Right ventricle myocardium inferior (tissue), 1 donor: ENCODE measurements around the gene ATP1A4. TPM values are rescaled to one million over a fixed set of nuclear protein-coding genes. Genes with fewer than 3 reads are reported as not detected.

Source experiments
- ATAC-seq: fragments of 200-7000 bp; cut with Tn5 transposase; one replicate; pipeline ENCODE4 v1.9.1; 2020; ENCODE audit warnings: mild to moderate bottlenecking, moderate library complexity
- DNase-seq: peaks from one replicate; pipeline ENCODE4 v3.0.0; 2021; ENCODE audit errors: missing footprints
- intact Hi-C: fragments of 100-400 bp; cut with DNase I; formaldehyde crosslinking; loops from one replicate; pipeline ENCODE4 v1.11.0; 2022
- total RNA-seq: library from RNA; stranded (reverse); fragmentation: NEBNext Ultra II Directional; extraction: Animal tissue kit (Norgen Biotek cat#: 25700); gene quantifications from one replicate; pipeline ENCODE4 v1.2.1, GENCODE V29; 2021
- donor health status: DM: no; HTN: yes; CAD: no; lungs with severe emphysema.

The ATP1A4 gene
- total RNA-seq, 1 donor from 2014 or later, result not detected

DNA sequence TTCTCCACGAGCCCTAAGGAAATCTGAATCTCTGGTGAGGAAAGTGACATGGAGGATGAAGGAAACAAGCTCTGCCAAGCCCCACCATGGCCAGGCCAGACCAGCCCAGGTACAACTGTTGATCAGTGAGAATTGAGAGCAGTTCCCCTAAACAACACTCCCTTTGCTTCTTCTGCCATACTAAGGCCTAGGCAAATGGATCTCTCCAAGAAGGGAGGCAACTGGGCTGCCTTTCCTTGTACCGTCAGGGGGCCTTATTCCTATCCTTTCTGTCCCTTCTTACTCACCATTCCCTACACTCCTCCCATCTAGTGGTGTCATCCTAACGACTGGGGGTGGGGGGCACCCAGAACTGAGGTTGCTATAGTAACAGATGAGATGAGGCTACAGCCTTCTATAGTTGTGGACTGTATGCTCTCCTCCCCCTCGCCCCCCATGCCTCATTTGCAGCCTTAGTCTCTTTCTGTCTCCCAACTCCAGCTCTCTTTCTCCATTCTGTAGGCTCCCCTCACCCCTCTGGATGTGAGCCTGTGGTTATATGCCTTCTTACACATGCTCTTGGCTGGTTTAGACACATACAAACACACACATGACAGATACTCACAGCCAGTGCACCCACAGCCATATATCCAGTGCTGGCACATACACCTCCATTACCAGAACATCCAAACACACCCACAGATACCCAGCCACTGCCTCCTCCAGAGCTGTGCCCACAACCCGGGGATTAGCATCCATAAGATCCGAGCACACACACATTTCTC, 57.3 kb downstream of the ATP1A4 start:
- DNase-seq (no peak), ATAC-seq (no peak)
- intact Hi-C loops, result loop anchor here (5.0 kb wide), 2 partner anchors 34 to 91 kb away; partner anchors contain the start of gene ATP1A2

DNA sequence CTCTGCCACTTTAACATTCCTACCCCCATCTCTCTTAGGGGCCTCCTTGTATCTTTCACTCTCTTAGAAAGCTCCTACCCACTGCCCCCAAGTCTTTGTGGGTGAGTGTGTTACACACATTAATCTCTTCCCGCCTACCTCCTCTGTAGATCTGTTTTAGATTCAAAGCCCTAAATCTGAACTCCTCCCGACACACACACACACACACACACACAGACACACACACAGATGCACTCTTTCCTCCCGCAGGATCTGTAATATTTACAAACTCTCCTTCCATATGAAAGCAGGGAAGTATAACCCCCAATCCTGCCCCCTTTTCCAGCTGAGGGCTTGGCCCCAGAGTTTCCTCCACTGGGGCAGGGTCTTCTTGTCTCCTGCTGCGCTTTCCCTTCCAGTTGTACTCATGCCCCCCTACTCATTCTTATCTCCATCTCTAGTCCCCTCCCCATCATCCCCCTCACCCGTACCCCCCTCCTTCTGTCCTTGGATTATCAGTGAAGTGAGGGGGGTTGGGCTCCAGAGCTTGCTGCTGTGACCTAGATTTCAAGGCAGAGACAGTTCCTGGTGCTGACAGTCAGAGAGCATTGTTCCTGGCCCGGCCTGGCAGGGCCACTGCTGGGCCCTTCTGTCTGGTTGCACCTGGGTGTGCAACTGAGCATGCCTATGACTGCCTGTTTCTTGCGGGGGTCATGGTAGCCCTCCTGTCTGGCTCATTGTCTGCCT, 58.1 kb downstream of the ATP1A4 start:
- intact Hi-C loops, result loop anchor here (5.0 kb wide), 2 partner anchors 33 to 92 kb away; partner anchors contain the start of gene ATP1A2
- no peak for DNase-seq
- peak; percentile 75 for ATAC-seq

DNA sequence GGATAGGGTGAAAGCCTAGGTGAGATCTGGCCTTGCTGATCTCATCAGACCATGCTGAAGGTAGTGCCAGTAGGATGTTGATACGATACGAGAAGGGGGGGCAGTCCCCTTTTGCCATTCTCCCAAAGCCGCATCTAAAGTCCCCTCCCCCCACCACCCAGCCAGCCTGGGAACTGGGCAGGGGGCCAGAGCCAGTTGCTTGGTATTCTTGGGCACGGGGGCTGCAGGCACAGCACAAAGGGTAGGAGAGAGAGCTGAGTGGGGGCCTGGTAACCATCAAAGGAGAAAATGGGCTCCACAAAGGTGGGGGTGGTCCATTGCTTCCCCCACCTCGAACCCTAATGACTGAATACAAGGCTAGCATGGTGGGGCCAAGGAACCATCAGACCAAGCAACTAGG, 59.2 kb downstream of the ATP1A4 start:
- intact Hi-C loops, result no loop called here
- DNase-seq, result no peak
- no peak for ATAC-seq

DNA sequence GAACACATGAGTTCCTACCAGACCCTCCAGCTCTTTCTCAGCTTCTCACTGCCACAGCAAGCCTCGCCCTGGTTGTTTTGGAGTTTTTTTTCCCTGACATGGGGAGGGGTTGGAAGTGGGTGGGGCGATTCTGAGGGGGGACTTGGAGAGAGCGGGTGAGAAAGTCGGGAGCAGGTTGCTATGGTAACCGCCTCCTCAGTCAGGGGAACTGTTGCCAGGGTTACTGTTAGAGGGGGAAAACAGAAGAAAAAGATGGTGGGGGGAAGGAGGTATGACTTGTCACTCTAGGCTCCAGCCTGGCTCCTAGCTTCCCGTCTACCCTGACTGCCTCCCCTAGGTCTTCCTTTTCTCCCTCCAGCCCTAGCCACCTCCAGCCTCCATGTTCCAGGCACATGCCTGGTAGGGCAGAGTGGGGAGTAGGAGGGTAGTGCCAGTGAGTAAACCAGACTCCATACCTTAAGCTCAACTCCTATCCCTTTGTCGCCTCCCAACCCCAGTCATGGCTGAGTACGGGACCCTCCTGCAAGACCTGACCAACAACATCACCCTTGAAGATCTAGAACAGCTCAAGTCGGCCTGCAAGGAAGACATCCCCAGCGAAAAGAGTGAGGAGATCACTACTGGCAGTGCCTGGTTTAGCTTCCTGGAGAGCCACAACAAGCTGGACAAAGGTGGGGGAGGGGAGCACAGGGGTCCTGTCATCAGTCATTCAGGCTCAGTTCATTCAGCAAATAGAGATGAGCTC, 59.8 kb downstream of the ATP1A4 start:
- intact Hi-C loops, result no loop called here
- DNase-seq, result no peak
- ATAC-seq, result no peak

DNA sequence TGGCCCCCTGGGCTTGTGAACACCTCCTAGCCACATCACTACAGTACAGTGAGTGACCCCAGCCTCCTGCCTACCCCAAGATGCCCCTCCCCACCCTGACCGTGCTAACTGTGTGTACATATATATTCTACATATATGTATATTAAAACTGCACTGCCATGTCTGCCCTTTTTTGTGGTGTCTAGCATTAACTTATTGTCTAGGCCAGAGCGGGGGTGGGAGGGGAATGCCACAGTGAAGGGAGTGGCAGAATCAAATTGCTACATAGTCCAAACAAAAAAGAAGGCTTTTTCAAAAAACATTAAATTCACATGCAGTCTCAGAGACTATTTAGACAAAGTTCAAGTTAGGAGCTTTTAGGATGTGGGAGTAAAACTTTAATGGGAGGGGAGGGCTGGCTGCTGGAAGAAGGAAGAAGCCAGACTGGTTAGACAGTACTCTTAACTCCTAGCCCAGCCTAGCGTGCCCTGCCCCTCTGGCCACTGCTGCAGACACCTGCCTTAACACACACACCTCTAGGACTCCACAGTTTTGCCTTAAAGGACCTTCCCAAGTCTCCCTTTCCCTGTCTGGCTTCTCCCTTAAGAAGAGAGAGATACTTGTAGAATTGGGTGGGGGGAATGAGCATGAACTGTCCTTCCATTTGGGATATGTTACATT, 63.2 kb downstream of the ATP1A4 start:
- DNase-seq, result no peak
- intact Hi-C loops, result no loop called here
- ATAC-seq, result no peak

DNA sequence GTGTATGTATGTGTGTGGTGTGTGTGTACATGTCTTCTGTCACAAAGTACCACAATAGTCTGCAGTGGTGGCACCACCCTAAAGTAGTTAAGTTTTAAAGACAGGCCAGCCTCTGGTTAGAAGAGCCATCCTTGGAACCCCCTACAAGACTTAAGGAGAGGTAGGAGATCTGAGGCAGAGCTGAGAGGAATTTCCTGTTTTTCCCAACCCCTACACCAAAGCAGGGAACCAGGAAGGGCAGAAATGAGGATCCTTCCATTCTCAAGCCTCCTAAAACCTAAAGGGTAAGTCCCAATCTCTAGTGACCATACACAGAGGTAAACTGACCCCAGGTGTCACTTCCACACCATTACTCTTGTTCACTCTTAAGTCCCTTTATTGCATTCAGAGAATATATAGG, 64.9 kb downstream of the ATP1A4 start:
- no peak for ATAC-seq
- intact Hi-C loops, result no loop called here
- no peak for DNase-seq

DNA sequence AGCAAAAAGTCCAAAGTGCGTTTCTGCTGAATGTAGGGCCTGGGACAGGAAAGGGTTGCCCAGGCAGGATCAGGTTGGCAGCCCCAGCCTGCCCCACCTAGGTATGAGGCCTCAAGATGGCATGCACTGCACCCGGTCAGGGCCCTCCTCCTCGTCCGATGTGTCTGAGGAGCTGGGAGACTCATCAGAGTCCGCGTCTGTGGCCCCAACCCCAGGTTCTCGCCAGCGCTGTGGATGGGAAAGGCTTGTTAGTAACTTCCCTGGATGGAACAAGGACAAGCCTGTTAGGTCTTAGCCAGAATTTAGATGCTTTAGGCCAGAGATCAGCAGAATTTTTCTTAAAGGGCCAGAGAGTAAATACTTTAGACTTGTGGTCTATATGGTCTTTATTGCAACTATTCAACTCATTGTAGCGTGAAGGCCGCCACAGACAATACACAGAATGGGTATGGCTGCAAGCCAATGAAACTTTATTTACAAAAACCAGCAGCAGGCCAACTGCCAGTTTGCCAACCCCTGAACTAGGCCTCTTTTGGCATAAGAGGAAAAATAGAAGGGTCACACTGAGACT, 66.2 kb downstream of the ATP1A4 start:
- no peak for ATAC-seq
- intact Hi-C loops, result loop anchor here (2.0 kb wide), 1 partner anchor 117 kb away; no protein-coding TSS in a partner anchor
- no peak for DNase-seq

DNA sequence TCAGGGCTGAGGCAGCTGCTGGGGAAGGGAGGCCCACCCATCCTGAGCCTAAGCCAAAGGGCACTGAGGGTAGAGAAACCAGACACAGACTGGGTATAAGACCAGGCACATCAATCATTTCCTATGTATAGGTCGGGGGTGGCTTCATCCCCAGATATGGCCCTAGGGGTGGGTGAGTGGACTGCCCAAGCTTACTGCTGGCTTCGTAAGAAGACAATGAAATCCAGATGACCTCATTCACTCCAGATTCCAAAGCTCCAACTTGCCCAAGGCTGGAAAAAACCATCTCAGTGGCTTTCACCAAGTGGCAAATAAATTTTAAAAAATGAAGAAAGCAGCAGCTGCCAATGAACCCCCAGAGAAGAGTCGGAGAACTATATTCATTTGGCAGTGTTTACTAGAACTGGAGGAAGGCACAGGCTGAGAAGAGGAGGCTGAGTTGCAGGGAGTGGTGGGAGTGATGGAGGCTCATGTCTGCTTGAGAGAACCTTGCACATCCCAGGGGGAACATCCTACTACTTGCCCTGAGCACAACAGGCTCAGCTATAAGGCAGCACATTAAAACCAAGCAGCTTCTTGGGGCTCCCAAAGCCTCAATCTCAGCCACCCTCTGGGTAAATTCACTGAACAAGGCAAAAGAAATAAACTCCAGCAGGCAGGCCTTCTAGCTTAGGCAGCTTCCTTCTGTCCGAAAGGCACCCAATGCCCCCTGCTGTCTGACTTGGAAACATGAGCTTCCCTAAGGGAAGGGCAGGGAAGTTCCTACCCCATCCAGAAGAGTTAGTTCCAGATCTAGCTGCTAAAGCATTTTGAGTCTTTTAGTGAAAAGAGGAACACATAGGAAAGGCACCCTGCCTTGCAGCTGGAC, 67.9 kb downstream of the ATP1A4 start:
- intact Hi-C loops, result loop anchor here (1.0 to 2.0 kb wide), 2 partner anchors 26 to 118 kb away; no protein-coding TSS in a partner anchor
- DNase-seq (no peak), ATAC-seq (peak; percentile 84)

DNA sequence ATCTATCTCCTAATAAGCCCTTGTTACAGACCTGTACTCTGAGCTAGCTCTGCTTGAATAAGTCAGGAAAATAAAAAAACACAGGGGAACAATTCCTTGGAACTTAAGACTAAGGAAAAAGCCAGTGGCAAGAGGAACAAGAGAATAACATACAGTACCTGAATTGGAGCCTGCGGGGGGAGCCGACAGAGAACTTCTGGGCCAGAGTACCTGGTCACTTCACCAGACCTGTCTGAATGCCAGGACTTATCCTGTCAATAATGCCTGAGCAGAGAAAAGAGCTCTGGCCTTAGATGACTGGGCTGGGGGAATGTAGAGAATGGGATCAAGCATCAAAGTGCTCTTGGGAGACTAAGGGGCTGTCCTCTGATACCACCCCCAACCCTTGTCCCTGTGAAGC, 68.9 kb downstream of the ATP1A4 start:
- ATAC-seq (no peak), DNase-seq (no peak)
- intact Hi-C loops, result no loop called here

DNA sequence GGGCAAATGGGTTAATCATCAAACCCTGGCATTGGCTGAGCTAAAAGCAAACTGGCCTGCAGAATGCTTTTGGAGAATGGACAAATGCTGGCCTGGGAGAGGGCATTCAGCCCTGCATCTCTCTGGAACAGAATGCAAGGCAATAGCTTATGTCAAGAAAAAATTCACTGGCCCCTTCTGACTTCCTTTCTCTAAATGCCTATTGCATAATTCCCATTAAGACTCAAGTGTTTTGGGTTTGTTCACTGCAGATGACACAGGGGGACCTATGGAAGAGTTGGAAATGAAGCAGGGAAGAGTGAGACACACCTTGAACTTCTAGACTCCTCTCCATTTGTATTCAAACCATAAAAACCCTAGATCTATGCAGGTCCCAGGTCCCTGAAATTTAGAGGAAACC, 69.7 kb downstream of the ATP1A4 start:
- ATAC-seq, result no peak
- intact Hi-C loops, result no loop called here
- DNase-seq, result no peak

DNA sequence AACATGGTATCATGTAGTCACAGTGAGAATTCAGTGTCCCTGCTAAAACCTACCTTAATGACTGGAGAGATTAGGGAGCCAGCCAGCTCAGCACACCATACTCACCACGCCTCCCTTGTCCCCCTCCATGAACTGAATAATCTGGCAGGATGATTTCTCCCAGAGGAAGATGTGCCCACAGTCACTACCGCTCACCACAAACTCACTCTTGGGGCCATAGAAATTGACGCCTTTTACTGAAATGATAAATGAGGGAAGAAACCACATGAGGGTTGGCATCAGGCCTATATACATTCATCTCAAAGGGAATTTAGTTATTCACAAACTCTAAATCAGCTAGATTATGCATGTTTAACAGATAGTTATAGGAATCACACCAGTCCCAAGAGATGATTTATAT, 71.1 kb downstream of the ATP1A4 start:
- intact Hi-C loops, result no loop called here
- ATAC-seq, result no peak
- DNase-seq, result no peak

DNA sequence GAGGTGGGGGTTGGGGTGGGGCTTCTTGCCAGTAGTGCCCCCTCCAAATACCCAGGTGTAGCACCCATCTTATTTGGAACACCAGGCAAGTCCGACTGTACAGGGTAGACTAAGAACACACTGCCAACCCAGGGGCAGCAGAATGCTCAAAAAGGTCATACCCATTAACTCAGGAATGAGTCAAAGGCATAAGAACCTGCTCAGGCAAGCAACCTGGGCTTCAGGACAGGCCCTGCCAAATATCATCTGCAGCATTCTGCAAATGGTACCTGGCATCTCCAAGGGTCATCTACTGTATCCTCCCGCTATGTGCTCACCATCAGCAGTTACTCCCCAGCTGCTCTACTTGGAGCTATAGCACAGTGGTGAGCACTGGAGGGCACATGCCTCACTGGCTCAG, 73.2 kb downstream of the ATP1A4 start:
- no peak for ATAC-seq
- intact Hi-C loops, result no loop called here

DNA sequence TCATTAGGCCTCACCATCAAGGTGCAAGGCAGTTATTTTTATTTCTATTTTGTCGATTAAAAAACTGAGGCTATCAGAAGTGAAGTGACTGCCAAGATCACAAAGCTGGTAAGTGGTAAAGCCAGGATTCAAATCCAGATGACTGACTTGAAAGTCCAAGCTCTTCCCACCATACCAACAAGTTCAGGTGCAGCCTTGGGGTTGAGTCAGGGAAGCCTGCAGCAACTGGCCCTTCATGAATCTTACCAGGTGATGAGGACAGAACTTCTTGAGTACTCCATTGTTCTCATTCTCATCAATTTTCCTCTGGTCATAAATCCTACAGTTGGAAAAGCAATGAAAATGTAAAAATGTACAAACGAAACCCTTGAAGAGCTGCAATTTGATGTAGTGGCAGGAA, 73.9 kb downstream of the ATP1A4 start:
- DNase-seq (no peak), ATAC-seq (no peak)
- intact Hi-C loops, result no loop called here

More for the DNA sequence above, 73.2 kb downstream of the ATP1A4 start:
- DNase-seq, result no peak

DNA sequence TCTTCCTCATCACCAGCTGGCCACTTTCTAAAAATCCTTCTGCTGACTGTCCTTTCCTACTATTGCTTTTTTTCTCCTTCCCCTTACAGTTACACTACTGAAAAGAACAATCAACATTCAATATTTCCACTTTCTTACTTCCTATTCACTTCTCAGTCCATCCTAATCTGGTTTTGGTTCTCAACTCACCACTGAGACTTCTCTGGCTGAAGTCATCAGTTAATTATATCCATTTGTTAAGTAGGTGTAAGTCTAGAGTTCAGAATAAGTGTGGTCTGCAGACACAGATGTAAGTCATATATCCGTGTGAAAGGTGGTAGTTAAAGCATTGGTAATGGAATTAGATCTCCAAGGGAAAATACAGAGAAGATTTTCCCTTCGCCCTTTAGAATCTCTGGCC, 75.2 kb downstream of the ATP1A4 start:
- intact Hi-C loops, result no loop called here
- no peak for ATAC-seq
- DNase-seq, result no peak

DNA sequence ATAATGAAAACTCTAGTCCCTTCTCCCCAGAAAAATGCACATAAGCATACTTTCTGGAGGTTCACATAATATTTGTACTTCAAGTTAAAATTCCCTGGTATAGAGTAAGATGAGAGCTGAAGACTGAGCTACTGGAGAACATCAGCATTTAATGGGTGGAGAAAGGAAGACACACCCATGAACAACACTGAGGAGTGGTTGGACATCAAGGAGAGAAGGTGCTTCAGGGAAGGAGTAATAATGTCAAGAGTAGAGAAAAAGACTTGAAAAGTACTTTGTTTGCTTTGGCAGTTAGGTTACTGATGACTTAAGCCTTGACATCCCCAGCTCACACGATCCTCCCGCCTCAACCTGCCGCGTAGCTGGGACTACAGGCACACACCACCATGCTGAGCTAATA, 75.6 kb downstream of the ATP1A4 start:
- DNase-seq, result no peak
- ATAC-seq, result no peak
- intact Hi-C loops, result no loop called here

DNA sequence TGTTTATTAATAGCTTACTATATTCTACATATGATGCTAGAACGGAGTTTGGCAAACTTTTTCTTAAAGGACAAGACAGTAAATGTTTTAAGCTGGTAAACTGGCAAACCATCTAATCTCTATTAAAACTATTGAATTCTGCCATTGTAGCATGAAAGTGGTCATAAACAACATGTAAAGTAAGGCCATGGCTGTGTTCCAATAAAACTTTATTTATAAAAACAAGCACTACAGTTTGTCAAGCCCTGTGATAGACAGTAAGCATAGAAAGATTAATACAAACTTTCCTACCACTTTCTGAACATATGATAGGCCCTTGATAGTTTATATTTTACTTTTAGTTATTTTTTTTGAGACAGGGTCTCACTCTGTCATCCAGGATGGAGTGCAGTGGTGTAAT, 76.2 kb downstream of the ATP1A4 start:
- no peak for ATAC-seq
- DNase-seq, result no peak
- intact Hi-C loops, result no loop called here

DNA sequence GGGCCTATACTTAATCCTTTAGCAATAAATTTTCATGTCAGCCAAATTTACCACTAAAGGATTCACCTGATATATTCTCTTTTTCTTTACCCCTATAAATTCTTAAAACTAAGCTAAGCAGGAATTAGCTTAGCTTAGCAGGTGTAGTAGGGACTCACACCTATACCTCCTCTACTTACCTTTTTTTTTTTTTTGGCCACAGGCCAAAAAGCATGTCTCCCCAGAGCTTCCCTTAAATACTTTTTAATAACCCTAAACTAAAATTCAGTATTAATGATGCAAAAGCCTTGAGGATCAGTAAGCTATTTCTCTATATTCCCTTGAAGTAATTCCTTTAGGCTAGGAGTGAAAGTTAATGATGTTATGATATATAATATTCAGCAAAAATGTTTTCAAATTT, 77.0 kb downstream of the ATP1A4 start:
- intact Hi-C loops, result no loop called here
- ATAC-seq, result no peak
- no peak for DNase-seq

DNA sequence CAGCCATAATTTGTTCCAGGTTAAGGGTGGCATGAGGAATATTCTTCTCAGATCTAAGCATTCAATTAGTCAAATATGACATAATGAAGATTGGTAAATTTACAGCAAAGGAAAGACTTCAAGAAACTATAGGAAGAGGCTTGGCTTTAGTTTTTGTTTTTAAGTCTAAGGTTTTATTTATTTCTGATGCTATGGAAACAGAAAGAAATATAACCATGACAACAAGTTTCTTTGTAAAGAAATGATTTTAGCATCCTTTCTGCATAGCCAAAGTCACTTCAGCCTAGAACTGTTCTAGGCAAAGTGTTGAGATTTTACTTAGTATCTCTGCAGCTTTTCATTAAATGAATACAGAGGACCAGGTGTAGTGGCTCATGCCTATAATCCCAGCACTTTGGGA, 81.5 kb downstream of the ATP1A4 start:
- ATAC-seq, result no peak
- DNase-seq, result no peak
- intact Hi-C loops, result no loop called here
